ENCODE results near the gene PYCARD.

Gene PYCARD

GRCh38 chr16:31191697-31192428 lies 10.7 kb downstream of the PYCARD start:
- no peak for DNase-seq (ENCODE audit: extremely low spot score)
- TF ChIP-seq ZNF384 (IDR thresholded peaks at IDR 0.05) (no peak), NFRKB (IDR thresholded peaks at IDR 0.05) (no peak), TARDBP (IDR thresholded peaks at IDR 0.05) (no peak), L3MBTL2 (conservative IDR thresholded peaks at IDR 0.05) (no peak), ARNT (IDR thresholded peaks at IDR 0.05) (no peak), PKNOX1 (IDR thresholded peaks at IDR 0.05) (no peak), FOXK2 (IDR thresholded peaks at IDR 0.05) (no peak), SP1 (IDR thresholded peaks at IDR 0.05) (no peak), LEF1 (IDR thresholded peaks at IDR 0.05; ENCODE audit: borderline replicate concordance) (no peak), ELF4 (IDR thresholded peaks at IDR 0.05) (no peak), FOXA1 (IDR thresholded peaks at IDR 0.05) (no peak), HDGF (IDR thresholded peaks at IDR 0.05; ENCODE audit: borderline replicate concordance) (no peak), BHLHE40 (IDR thresholded peaks at IDR 0.05; ENCODE audit: borderline replicate concordance) (no peak), FOXM1 (IDR thresholded peaks at IDR 0.05; ENCODE audit: borderline replicate concordance) (no peak), SUZ12 (IDR thresholded peaks at IDR 0.05) (no peak), CTBP1 (IDR thresholded peaks at IDR 0.05; ENCODE audit: borderline replicate concordance) (no peak)
- ChIA-PET POLR2A (interaction anchor here (0.9 to 2.6 kb wide), 2 partner anchors 12 to 216 kb away, joined by 3 to 13 read pairs; partner anchors contain the start of gene FUS), CTCF (no interaction called here)

- no peak for DNase-seq (ENCODE audit: extremely low spot score)
- CTCF ChIA-PET: no interaction called here
Measured at GRCh38 chr16:31190818-31191444, 11.6 kb downstream of the PYCARD start.

DNA sequence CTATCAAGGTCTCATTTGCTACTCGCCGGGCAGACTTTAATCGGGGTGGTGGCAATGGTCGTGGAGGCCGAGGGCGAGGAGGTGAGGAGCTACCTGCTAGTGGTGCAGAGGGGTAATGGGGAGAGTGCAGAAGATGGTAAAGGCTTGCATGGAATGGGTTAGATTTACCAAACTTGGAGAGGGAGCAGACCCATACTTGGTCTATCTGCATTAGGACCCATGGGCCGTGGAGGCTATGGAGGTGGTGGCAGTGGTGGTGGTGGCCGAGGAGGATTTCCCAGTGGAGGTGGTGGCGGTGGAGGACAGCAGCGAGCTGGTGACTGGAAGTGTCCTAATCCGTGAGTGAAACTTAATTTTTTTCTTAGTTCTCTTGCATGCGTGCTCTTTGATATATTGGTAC lies 12.5 kb downstream of the PYCARD start:
- CTCF ChIA-PET: no interaction called here
- DNase-seq (ENCODE audit: extremely low spot score): no peak
- TF ChIP-seq L3MBTL2 (conservative IDR thresholded peaks at IDR 0.05) (no peak), SUZ12 (IDR thresholded peaks at IDR 0.05) (no peak), FOXA1 (IDR thresholded peaks at IDR 0.05) (no peak), PKNOX1 (IDR thresholded peaks at IDR 0.05) (no peak), HDGF (IDR thresholded peaks at IDR 0.05; ENCODE audit: borderline replicate concordance) (no peak), FOXK2 (IDR thresholded peaks at IDR 0.05) (no peak), BHLHE40 (IDR thresholded peaks at IDR 0.05; ENCODE audit: borderline replicate concordance) (no peak), FOXM1 (IDR thresholded peaks at IDR 0.05; ENCODE audit: borderline replicate concordance) (no peak), TARDBP (IDR thresholded peaks at IDR 0.05) (no peak), LEF1 (IDR thresholded peaks at IDR 0.05; ENCODE audit: borderline replicate concordance) (no peak), CTBP1 (IDR thresholded peaks at IDR 0.05; ENCODE audit: borderline replicate concordance) (no peak), NFRKB (IDR thresholded peaks at IDR 0.05) (no peak), ELF4 (IDR thresholded peaks at IDR 0.05) (no peak), ZNF384 (IDR thresholded peaks at IDR 0.05) (no peak), ARNT (IDR thresholded peaks at IDR 0.05) (no peak), SP1 (IDR thresholded peaks at IDR 0.05) (no peak)
- POLR2A ChIA-PET: interaction anchor here (1.6 to 1.9 kb wide), 2 partner anchors 8 to 10 kb away, joined by 5 to 14 read pairs; partner anchors contain the start of gene FUS

More at GRCh38 chr16:31190818-31191444, 11.6 kb downstream of the PYCARD start:
- TF ChIP-seq FOXM1 (IDR thresholded peaks at IDR 0.05; ENCODE audit: borderline replicate concordance) (no peak), PKNOX1 (IDR thresholded peaks at IDR 0.05) (no peak), SUZ12 (IDR thresholded peaks at IDR 0.05) (no peak), TARDBP (IDR thresholded peaks at IDR 0.05) (no peak), NFRKB (IDR thresholded peaks at IDR 0.05) (no peak), FOXA1 (IDR thresholded peaks at IDR 0.05) (no peak), BHLHE40 (IDR thresholded peaks at IDR 0.05; ENCODE audit: borderline replicate concordance) (no peak), FOXK2 (IDR thresholded peaks at IDR 0.05) (no peak), HDGF (IDR thresholded peaks at IDR 0.05; ENCODE audit: borderline replicate concordance) (no peak), L3MBTL2 (conservative IDR thresholded peaks at IDR 0.05) (no peak), ARNT (IDR thresholded peaks at IDR 0.05) (no peak), SP1 (IDR thresholded peaks at IDR 0.05) (no peak), ELF4 (IDR thresholded peaks at IDR 0.05) (no peak), LEF1 (IDR thresholded peaks at IDR 0.05; ENCODE audit: borderline replicate concordance) (no peak), ZNF384 (IDR thresholded peaks at IDR 0.05) (no peak), CTBP1 (IDR thresholded peaks at IDR 0.05; ENCODE audit: borderline replicate concordance) (no peak)
- POLR2A ChIA-PET: interaction anchor here (1.9 kb wide), 1 partner anchor 11 kb away, joined by 14 read pairs; the partner anchor contains the start of gene FUS

- ChIA-PET POLR2A (interaction anchor here (1.6 to 1.9 kb wide), 2 partner anchors 9 kb away, joined by 5 to 14 read pairs; partner anchors contain the start of gene FUS), CTCF (no interaction called here)
- TF ChIP-seq SP1 (IDR thresholded peaks at IDR 0.05) (no peak), BHLHE40 (IDR thresholded peaks at IDR 0.05; ENCODE audit: borderline replicate concordance) (no peak), HDGF (IDR thresholded peaks at IDR 0.05; ENCODE audit: borderline replicate concordance) (no peak), FOXM1 (IDR thresholded peaks at IDR 0.05; ENCODE audit: borderline replicate concordance) (no peak), ELF4 (IDR thresholded peaks at IDR 0.05) (no peak), FOXA1 (IDR thresholded peaks at IDR 0.05) (no peak), CTBP1 (IDR thresholded peaks at IDR 0.05; ENCODE audit: borderline replicate concordance) (no peak), PKNOX1 (IDR thresholded peaks at IDR 0.05) (no peak), TARDBP (IDR thresholded peaks at IDR 0.05) (no peak), NFRKB (IDR thresholded peaks at IDR 0.05) (no peak), SUZ12 (IDR thresholded peaks at IDR 0.05) (no peak)
- no peak for DNase-seq (ENCODE audit: extremely low spot score)
Measured at GRCh38 chr16:31189412-31189778, 13.2 kb downstream of the PYCARD start.
